OCI-LY1 (cell line): ENCODE data around the gene BCLAF3.

Experiments
- CTCF ChIP-seq: fragments of 200-600 bp; sonication (generic), shearing (Covaris generic); IDR thresholded peaks from 2 replicates; pipeline ENCODE4 v1.5.1; 2017; ENCODE audit warnings: mild to moderate bottlenecking, antibody characterized with exemption, low read length, moderate library complexity, mixed read lengths
- EZH2 ChIP-seq: fragments of 200-600 bp; sonication (generic), shearing (Covaris generic); IDR thresholded peaks from 2 replicates; pipeline ENCODE4 v1.8.0; 2017; ENCODE audit warnings: borderline replicate concordance, mixed run types, mild to moderate bottlenecking, antibody characterized with exemption, low read length, moderate library complexity, mixed read lengths

- TF ChIP-seq CTCF (no peak), EZH2 (no peak)
These were observed 29.9 kb downstream of the BCLAF3 start for GRCh38 chrX:19960913-19961312.
